GM12878 (cell line): ENCODE measurements around the gene BCR. TPM values are rescaled to one million over a fixed set of nuclear protein-coding genes. Genes with fewer than 3 reads are reported as not detected.
A peak's percentile ranks its signal among the peaks of the same experiment; 100 is the strongest.

Experiments used
- CHD4 ChIP-seq: fragments of 200-600 bp; sonication (generic); IDR thresholded peaks from 2 replicates; pipeline ENCODE4 v1.6.1; 2016; ENCODE audit warnings: mild to moderate bottlenecking
- CREB1 ChIP-seq: IDR thresholded peaks from 2 replicates; pipeline ENCODE4 v1.6.1; 2012; ENCODE audit warnings: low read depth, mild to moderate bottlenecking, inconsistent platforms
- CTCF ChIP-seq, 3 experiments: IDR thresholded peaks in 2 of 3; conservative IDR thresholded peaks in 1 of 3; 2 replicates each; pipeline ENCODE4 v1.5.1; 2011; ENCODE audit warnings: low read depth in 3 of 3, low read length in 3 of 3, mild to moderate bottlenecking in 3 of 3, control low read depth in 2 of 3, moderate library complexity in 2 of 3, inconsistent platforms in 1 of 3, mixed read lengths in 1 of 3; ENCODE audit not compliant: control insufficient read depth in 2 of 3, insufficient read depth in 1 of 3; ENCODE audit errors: extremely low read depth in 1 of 3
- E2F4 ChIP-seq: IDR thresholded peaks from 2 replicates; pipeline ENCODE4 v1.6.1; 2012; ENCODE audit warnings: low read depth, low read length, improper control_type of control experiment
- E2F8 ChIP-seq: fragments of 450-650 bp; IDR thresholded peaks from 2 replicates; pipeline ENCODE4 v1.6.1; 2018; ENCODE audit warnings: mild to moderate bottlenecking, low read depth, moderate library complexity; ENCODE audit not compliant: partially characterized antibody
- ETV6 ChIP-seq, 2 experiments: fragments of 450-650 bp in 1 of 2; IDR thresholded peaks in 1 of 2; conservative IDR thresholded peaks in 1 of 2; 2 replicates each; pipeline ENCODE4 v1.6.1; 2014; ENCODE audit warnings: antibody characterized with exemption in 1 of 2, borderline replicate concordance in 1 of 2, low read depth in 1 of 2, mild to moderate bottlenecking in 1 of 2, moderate library complexity in 1 of 2
- FOXK2 ChIP-seq: fragments of 450-650 bp; IDR thresholded peaks from 2 replicates; pipeline ENCODE4 v1.6.1; 2017; ENCODE audit warnings: mild to moderate bottlenecking, moderate library complexity
- IKZF2 ChIP-seq, 2 experiments: fragments of 450-650 bp; IDR thresholded peaks; 2 replicates each; pipeline ENCODE4 v1.6.1; 2017; ENCODE audit warnings: mild to moderate bottlenecking in 2 of 2, moderate library complexity in 2 of 2
- MAX ChIP-seq: IDR thresholded peaks from 2 replicates; pipeline ENCODE4 v1.6.1; 2012; ENCODE audit warnings: low read depth, low read length, improper control_type of control experiment
- NR2C1 ChIP-seq: fragments of 450-650 bp; IDR thresholded peaks from 2 replicates; pipeline ENCODE4 v1.6.1; 2017; ENCODE audit warnings: antibody characterized with exemption, mild to moderate bottlenecking, moderate library complexity
- NR2F1 ChIP-seq: fragments of 450-650 bp; conservative IDR thresholded peaks from 2 replicates; pipeline ENCODE4 v1.6.1; 2017; ENCODE audit warnings: mild to moderate bottlenecking
- NRF1 ChIP-seq: conservative IDR thresholded peaks from 2 replicates; pipeline ENCODE4 v1.6.1; 2011; ENCODE audit warnings: mild to moderate bottlenecking, low read depth, low read length, improper control_type of control experiment
- POLR2A ChIP-seq: IDR thresholded peaks from 2 replicates; pipeline ENCODE4 v1.6.1; 2011; ENCODE audit warnings: low read depth, mild to moderate bottlenecking, low read length
- RELB ChIP-seq: fragments of 450-650 bp; IDR thresholded peaks from 2 replicates; pipeline ENCODE4 v1.6.1; 2017; ENCODE audit warnings: low read depth, mild to moderate bottlenecking, moderate library complexity
- STAT1 ChIP-seq: fragments of 450-650 bp; conservative IDR thresholded peaks from 2 replicates; pipeline ENCODE4 v1.6.1; 2014; ENCODE audit warnings: antibody characterized with exemption, mild to moderate bottlenecking
- YBX1 ChIP-seq: fragments of 450-650 bp; IDR thresholded peaks from 2 replicates; pipeline ENCODE4 v1.6.1; 2016; ENCODE audit warnings: antibody characterized with exemption
- ZBTB11 ChIP-seq: fragments of 450-650 bp; formaldehyde crosslinking; IDR thresholded peaks from 2 replicates; pipeline ENCODE4 v1.5.0; 2022; ENCODE audit warnings: mild to moderate bottlenecking, missing genetic modification characterization
- ZNF217 ChIP-seq: fragments of 450-650 bp; IDR thresholded peaks from 2 replicates; pipeline ENCODE4 v1.6.1; 2017; ENCODE audit warnings: antibody characterized with exemption, mild to moderate bottlenecking
- ZNF384 ChIP-seq: IDR thresholded peaks from 2 replicates; pipeline ENCODE4 v1.6.1; 2012; ENCODE audit warnings: low read depth, mild to moderate bottlenecking, low read length, improper control_type of control experiment, borderline replicate concordance
- polyA plus RNA-seq, 11 experiments: library from polyadenylated mRNA; depleted of rRNA in 4 of 11; unstranded in 6 of 11; stranded (reverse) in 5 of 11; fragments of >200 nt; fragmentation: Nextera tagmentation in 4 of 11; fragmentation: Illumina TruSeq in 1 of 11; extraction: Ambion mirVana in 4 of 11; extraction: Trizol in 1 of 11; gene quantifications; 1 replicate in 1 of 11; 2 replicates in 10 of 11; pipeline versions ENCODE4 v1.2.1 to v1.2.3, GENCODE V29; 2011 to 2016; ENCODE audit warnings: inconsistent platforms in 2 of 11, missing spikeins in 2 of 11, low read depth in 1 of 11
- total RNA-seq, 4 experiments: library from RNA; depleted of rRNA in 3 of 4; stranded (reverse); fragments of >200 nt in 3 of 4; fragmentation: Illumina TruSeq in 1 of 4; extraction: Trizol in 1 of 4; gene quantifications; 2 replicates each; pipeline versions ENCODE4 v1.2.1 to v1.2.3, GENCODE V29; 2013 to 2021

BCR gene
- total and polyA plus RNA-seq, 10 of the 15 experiments (the other 5 are each of a cell fraction or from before 2014, with no cell fraction given) = 1.7 to 64.7 (median 18.4) TPM

- TF ChIP-seq ZBTB11 = no peak
- peak; percentile 51; the same call in 1 of the 2 replicates for TF ChIP-seq CREB1
- no peak for TF ChIP-seq RELB
- peak; percentile 6; the same call in 1 of the 2 replicates for TF ChIP-seq NR2C1
- no peak for TF ChIP-seq CHD4
- TF ChIP-seq STAT1 = no peak
- TF ChIP-seq MAX = no peak
- TF ChIP-seq YBX1 = no peak
- no peak for TF ChIP-seq NRF1
- TF ChIP-seq CTCF (IDR thresholded peaks at IDR 0.05 in 2 of 3, conservative IDR thresholded peaks at IDR 0.05 in 1 of 3; ENCODE audit: control insufficient read depth in 2 of 3, extremely low read depth in 1 of 3, insufficient read depth in 1 of 3, low read depth in 3 of 3, low read length in 3 of 3) = peak in 2 of 3 experiments; percentile 7 to 19; a peak in 1 of 6 replicates
- no peak for TF ChIP-seq ZNF384
- peak; percentile 35; the same call in 1 of the 2 replicates for TF ChIP-seq ZNF217
- TF ChIP-seq ETV6 (conservative IDR thresholded peaks at IDR 0.05 in 1 of 2, IDR thresholded peaks at IDR 0.05 in 1 of 2; ENCODE audit: borderline replicate concordance in 1 of 2, low read depth in 1 of 2) = no peak
- TF ChIP-seq FOXK2 = no peak
- 0 out of 2 replicates have a peak, but pooled peaks have one; percentile 28 for TF ChIP-seq NR2F1
- no peak for TF ChIP-seq IKZF2 (IDR thresholded peaks at IDR 0.05)
- TF ChIP-seq POLR2A = no peak; the same call in 1 of the 2 replicates
- no peak for TF ChIP-seq E2F8
- TF ChIP-seq E2F4 = no peak
Observed at GRCh38 chr22:23180301-23180892, at the start of gene BCR (continued).
